Middle frontal gyrus (tissue), 1 donor: ENCODE data around the gene XRCC2.
"Not testable (repeated sequence)": the region's sequence is repeated elsewhere in the genome, so short reads cannot be mapped to it uniquely, and the experiment has no call there.

Source experiments
- DNase-seq: peaks from one replicate; pipeline ENCODE4 v3.0.0-alpha.2; 2015; ENCODE audit warnings: low spot score; ENCODE audit errors: extremely low spot score

XRCC2 gene

GRCh38 chr7:152675759-152676636 is at the start of gene XRCC2:
Gene XRCC2, minus strand, starts transcription at chr7:152676141. Its CDS starts 62 bp downstream, at chr7:152676079.
- DNase-seq: peak; percentile 86

- no peak for DNase-seq
Observed at GRCh38 chr7:152723364-152723763, 47.4 kb upstream of the XRCC2 start.

GRCh38 chr7:152712412-152713042 is 36.6 kb upstream of the XRCC2 start:
- DNase-seq: not testable (repeated sequence)

- DNase-seq: no peak
Observed at GRCh38 chr7:152711444-152711944, 35.6 kb upstream of the XRCC2 start.

- DNase-seq: no peak
Observed at GRCh38 chr7:152710153-152710442, 34.2 kb upstream of the XRCC2 start.

- DNase-seq: no peak
Observed at GRCh38 chr7:152709287-152710152, 33.6 kb upstream of the XRCC2 start.

- no peak for DNase-seq
Observed at GRCh38 chr7:152704796-152705384, 28.9 kb upstream of the XRCC2 start.

- no peak for DNase-seq
Observed at GRCh38 chr7:152699079-152699478, 23.1 kb upstream of the XRCC2 start.

- DNase-seq: not testable (repeated sequence)
Observed at GRCh38 chr7:152697268-152697974, 21.5 kb upstream of the XRCC2 start.

GRCh38 chr7:152692196-152692595 is 16.3 kb upstream of the XRCC2 start:
- DNase-seq: not testable (repeated sequence)

- no peak for DNase-seq
Observed at GRCh38 chr7:152683297-152683696, 7.4 kb upstream of the XRCC2 start.

GRCh38 chr7:152677808-152678670 is 2.1 kb upstream of the XRCC2 start:
- no peak for DNase-seq

- no peak for DNase-seq
Observed at GRCh38 chr7:152674860-152675758, 832 bp downstream of the XRCC2 start.

- no peak for DNase-seq
Observed at GRCh38 chr7:152673897-152674296, 2.0 kb downstream of the XRCC2 start.

GRCh38 chr7:152672626-152673025 is 3.3 kb downstream of the XRCC2 start:
- no peak for DNase-seq

- no peak for DNase-seq
Observed at GRCh38 chr7:152669758-152670157, 6.2 kb downstream of the XRCC2 start.

GRCh38 chr7:152668975-152669374 is 7.0 kb downstream of the XRCC2 start:
- no peak for DNase-seq

GRCh38 chr7:152667958-152668357 is 8.0 kb downstream of the XRCC2 start:
- DNase-seq: no peak

- DNase-seq: no peak
Observed at GRCh38 chr7:152666078-152666477, 9.9 kb downstream of the XRCC2 start.
